Posterior cingulate gyrus (tissue), 11 donors: ENCODE results near the gene ALKBH7.

Experiments
- DNase-seq, 10 donors: peaks; one replicate each; pipeline versions ENCODE4 v3.0.0 to v3.0.0-alpha.2; 2020 to 2021; ENCODE audit warnings: mixed read lengths in 3 of 10
- intact Hi-C: fragments of 100-400 bp; cut with DNase I; formaldehyde crosslinking; loops from one replicate; pipeline ENCODE4 v1.15.1; 2023

The ALKBH7 gene

DNA sequence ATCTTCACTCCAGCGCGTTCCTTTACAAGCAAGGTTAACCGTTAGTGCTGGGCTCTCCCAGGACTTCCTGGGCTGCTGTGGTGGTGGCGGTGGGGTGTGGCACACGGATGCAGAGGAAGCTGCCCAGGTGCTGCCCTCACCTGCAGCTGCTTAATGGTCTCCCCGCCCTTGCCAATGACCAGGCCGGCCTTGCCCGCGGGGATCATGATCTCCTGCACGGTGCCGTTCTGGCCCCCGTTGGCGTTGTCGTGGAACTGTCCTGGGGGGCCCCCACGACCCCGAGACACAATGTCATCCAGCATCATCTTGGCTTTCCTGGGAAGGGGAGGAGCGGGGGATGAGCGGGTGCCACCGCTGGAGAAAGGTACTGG lies 46.0 kb downstream of the ALKBH7 start:
- intact Hi-C loops: loop anchor here (10.0 kb wide), 1 partner anchor 76 kb away; no protein-coding TSS in a partner anchor
- DNase-seq: no peak

DNA sequence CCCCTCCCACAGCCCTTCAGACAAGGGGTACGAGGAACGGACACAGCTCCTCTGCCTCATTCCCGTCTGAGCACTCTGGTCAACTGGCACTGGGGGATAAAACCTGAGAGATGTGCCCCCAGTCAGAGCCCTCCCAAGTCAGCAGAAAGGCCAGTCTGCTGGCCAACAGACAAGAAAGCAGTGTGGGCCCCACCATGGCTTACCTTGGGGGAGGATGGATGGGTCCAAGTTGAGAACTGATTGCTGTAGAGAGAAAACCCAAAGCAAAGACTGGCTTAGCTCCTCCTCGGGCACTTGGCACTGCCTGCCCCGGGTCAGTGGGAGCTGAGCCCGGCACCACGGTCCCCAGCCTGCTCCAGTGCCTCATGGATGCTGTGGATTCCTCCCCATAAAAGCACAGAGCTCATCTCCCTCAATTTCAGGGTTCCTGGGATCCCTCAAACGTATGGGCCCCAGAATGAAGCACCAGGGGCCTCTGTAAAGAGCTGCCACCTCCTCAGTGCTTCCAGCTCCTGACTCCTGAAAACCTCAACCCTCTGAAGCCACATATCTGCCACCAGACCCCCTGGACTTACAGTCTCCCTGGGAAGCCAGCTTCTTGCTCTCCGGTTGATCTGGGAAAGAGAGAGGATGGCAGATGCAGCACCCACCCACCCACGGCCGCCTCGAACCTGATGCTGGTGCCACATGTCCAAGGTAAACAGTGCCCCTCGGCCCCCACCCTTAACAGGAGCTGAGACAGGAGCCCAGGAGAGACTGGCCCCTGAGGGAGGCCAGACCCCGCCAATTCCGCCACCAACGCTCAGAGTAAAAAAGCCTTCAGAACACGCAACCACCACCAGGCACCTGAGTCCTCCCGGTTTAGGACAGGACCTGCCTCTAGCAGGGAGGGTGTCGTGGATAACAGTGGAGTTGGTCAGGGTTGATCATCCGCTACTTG lies 48.8 kb downstream of the ALKBH7 start:
- intact Hi-C loops: no loop called here
- DNase-seq: peak in 2 of 10 donors; percentile 56 to 79

DNA sequence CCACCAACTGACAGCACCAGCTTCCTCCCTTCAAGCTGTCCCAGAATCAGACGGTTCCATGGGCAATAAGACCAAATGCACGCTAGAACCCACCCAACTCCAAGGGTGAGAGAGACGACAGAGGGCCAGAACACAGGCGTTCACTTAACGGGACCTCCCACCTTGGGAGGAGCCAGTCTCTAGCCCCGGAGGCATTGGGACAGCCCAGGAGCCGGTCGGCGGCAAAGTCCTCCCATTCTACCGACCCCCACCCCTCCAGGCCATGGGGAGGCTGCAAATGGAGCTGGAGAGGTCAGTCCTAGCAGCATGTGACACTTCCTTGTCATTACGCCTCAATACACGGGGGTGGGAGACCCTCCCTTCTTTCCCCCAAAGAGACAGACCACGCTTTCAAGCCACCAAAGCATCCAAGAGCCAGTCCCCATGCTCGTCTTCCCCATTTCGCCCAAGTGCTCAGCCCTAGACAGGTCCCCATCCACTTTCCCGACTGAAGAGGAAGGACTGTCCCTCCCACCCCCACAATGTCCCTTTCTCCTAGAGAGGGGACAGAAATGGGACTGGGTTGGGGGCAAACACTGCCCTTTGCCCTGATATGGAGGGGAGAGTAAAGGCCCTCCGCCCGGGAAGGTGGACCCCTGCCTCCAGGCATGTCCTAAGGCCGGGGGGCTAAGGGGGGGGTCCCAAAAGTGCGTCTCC lies 51.1 kb downstream of the ALKBH7 start:
- intact Hi-C loops: loop anchor here (2.0 kb wide), 1 partner anchor 31 kb away; the partner anchor contains the start of gene GTF2F1
- DNase-seq: no peak

DNA sequence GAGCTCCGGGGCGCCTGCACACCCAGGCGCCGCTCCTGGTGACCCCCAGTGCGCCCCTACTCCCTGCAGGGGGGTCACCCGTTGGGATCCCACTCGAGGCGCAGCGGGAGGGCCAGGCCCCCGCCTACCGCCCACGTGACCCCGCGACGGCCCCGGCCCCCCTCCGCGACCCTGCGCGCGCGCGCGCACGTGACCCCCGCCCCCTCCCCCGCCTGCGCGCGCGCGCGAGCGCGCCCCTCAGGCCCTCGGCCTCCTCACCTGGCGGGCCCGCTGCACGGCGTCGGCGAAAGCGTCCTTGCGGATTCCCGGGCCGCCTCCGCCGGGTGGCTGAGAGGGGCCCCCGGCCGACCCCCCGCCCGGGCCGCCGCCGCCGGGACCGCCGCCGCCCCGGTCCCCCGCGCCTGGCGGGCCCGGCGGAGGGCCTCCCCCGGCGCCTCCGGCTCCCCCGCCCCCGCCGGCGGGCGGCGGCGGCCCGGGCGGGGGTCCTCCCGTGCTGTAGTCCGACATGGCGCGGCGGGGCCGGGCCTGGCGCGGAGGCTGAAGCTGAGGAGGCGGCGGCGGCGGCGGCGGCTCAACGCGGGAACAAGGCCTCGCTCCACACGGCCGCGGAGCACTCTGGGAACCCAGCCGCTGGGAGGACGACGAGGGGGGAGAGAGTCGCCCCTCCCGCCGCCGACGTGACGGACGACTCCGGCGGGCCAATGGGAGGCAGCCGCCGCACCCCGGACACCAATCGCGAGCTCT lies 51.8 kb downstream of the ALKBH7 start, which contains the start of gene KHSRP:
TSS of gene KHSRP (minus strand) at position 617 of the 744 bp plus-strand sequence. CDS start at position 507, 110 bp downstream.
- DNase-seq: peak in 3 of 10 donors; percentile 77 to 99 (median 98)
- intact Hi-C loops: loop anchor here (2.0 kb wide), 1 partner anchor 32 kb away; the partner anchor contains the start of gene GTF2F1
